GM19468 (cell line): ENCODE results near the gene KIF26B.

Experiments
- ATAC-seq: cut with Tn5 transposase; IDR thresholded peaks from one replicate; pipeline ENCODE4 v1.9.1; 2021; ENCODE audit warnings: mild to moderate bottlenecking, moderate library complexity, moderate number of reproducible peaks; ENCODE audit not compliant: unreplicated experiment; ENCODE audit errors: extremely low read depth

Gene KIF26B

GRCh38 chr1:245748646-245749045 lies 593.9 kb downstream of the KIF26B start:
- no peak for ATAC-seq

- ATAC-seq: no peak
These were observed 594.3 kb downstream of the KIF26B start for GRCh38 chr1:245749053-245749452.

- no peak for ATAC-seq
These were observed 595.5 kb downstream of the KIF26B start for GRCh38 chr1:245750261-245750660.

GRCh38 chr1:245751116-245751515 lies 596.3 kb downstream of the KIF26B start:
- ATAC-seq: no peak

- ATAC-seq: no peak
These were observed 597.1 kb downstream of the KIF26B start for GRCh38 chr1:245751726-245752470.

- no peak for ATAC-seq
These were observed 597.8 kb downstream of the KIF26B start for GRCh38 chr1:245752561-245752960.

GRCh38 chr1:245753807-245754206 lies 599.0 kb downstream of the KIF26B start:
- no peak for ATAC-seq

- no peak for ATAC-seq
These were observed 599.7 kb downstream of the KIF26B start for GRCh38 chr1:245754463-245754961.
